ENCODE data around the gene TASL. TPM values are rescaled to one million over a fixed set of nuclear protein-coding genes. Genes with fewer than 3 reads are reported as not detected.

TASL gene
- total and polyA plus RNA-seq, 12 donors: 0.12 to 2.6 (median 0.28) TPM; not detected in 2

DNA sequence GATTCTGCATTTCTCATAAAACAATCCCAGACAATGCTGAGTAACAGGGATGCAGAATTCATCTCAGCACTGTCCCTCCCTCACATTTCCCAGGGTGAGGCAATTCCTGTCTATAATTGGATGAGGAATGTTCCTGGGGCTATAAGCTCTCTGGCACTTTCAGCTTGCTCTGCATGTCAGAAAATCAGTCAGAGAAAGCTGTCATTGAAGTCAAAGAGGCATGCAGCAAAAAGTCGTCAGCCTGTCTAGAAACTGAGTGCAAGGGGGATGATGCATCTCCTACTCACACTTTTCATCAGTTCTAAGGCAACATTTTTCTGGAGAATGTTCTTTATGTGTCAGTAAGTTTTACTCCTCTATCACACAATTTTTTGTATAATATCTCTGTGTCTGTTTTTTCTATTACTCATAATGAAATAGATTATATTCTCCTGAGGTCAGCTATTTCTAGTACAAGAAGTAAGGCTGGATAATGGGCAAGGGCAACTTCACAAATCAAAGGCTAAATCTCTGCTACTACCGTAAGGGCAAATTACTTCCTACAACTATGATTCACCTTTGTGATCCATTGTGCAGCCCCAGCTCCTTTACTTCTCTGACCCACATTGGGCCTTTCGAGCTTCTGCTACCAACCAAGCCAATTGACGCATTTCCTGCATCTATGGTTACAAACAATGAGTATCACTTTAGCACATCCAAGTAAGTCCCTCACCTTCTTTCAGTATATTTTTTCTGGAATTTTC, 56.0 kb downstream of the TASL start:
- no peak for ATAC-seq
- H3K9me3 ChIP-seq: no peaks in the 10 kb centered on the region

DNA sequence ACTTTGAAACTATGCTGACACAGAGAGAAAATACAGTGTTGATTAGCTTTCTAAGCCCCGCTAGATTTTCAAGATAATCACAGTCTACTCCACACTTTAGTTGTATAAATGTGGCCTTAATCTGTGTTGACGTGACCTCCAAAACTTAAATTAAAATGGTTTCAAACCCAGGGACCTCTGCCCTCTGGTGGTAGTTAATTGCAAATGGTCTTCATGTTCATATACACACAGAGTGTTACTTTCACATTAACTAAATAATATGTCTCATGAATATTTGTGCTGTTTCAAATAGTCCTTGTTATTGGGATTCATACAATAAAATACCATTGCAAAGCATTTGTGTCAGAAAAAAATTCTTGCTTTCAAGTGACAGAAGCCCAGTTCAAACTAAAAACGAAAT, 64.3 kb downstream of the TASL start:
- Histone ChIP-seq H3K9me3 (no peaks in the 10 kb centered on the region), H3K27me3 (peaks cover 0 to 9% (median 0%) of the 10 kb centered on the region in 7 donors), H3K4me1 (no peaks in the 10 kb centered on the region), H3K36me3 (no peaks in the 10 kb centered on the region), H3K4me3 (no peak overlapping the region), H3K27ac (no peak overlapping the region)
- intact Hi-C loops (cut with DNase I): no loop called here
- ATAC-seq (no peak), DNase-seq (no peak)
- 60% methylated on average over 3 of the region's 3 CpGs for WGBS, 2 donors
- TF ChIP-seq, protein P1, sequence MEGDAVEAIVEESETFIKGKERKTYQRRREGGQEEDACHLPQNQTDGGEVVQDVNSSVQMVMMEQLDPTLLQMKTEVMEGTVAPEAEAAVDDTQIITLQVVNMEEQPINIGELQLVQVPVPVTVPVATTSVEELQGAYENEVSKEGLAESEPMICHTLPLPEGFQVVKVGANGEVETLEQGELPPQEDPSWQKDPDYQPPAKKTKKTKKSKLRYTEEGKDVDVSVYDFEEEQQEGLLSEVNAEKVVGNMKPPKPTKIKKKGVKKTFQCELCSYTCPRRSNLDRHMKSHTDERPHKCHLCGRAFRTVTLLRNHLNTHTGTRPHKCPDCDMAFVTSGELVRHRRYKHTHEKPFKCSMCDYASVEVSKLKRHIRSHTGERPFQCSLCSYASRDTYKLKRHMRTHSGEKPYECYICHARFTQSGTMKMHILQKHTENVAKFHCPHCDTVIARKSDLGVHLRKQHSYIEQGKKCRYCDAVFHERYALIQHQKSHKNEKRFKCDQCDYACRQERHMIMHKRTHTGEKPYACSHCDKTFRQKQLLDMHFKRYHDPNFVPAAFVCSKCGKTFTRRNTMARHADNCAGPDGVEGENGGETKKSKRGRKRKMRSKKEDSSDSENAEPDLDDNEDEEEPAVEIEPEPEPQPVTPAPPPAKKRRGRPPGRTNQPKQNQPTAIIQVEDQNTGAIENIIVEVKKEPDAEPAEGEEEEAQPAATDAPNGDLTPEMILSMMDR (IDR thresholded peaks at IDR 0.05): peak in 5 of 9 donors; percentile 19 to 57 (median 34)

More for the DNA sequence above, 56.0 kb downstream of the TASL start:
- no peak overlapping the region for H3K4me3 ChIP-seq
- intact Hi-C loops (cut with DNase I): loop anchor here in 1 of 10 donors (5.0 kb wide), 1 partner anchor 1404 kb away; no protein-coding TSS in a partner anchor
- DNase-seq: no peak
- TF ChIP-seq, protein P1 (IDR thresholded peaks at IDR 0.05): no peak
- H3K36me3 ChIP-seq: no peaks in the 10 kb centered on the region
- H3K27ac ChIP-seq: no peak overlapping the region
- no peaks in the 10 kb centered on the region for H3K4me1 ChIP-seq
- 50 to 58% methylated on average over 4 of the region's 4 CpGs for WGBS, 2 donors
- H3K27me3 ChIP-seq: peaks cover 0 to 11% (median 0%) of the 10 kb centered on the region in 7 donors

Other genes with a start within 250 kb of the TASL start
- 10 to 100 TPM in 4 of 10 donors, 1 to 10 TPM in 6; 4.7 to 13.6 (median 9.7) TPM for gene GK, start 75.7 kb upstream of the TASL start, total RNA-seq
- 1 to 10 TPM; 3.6 to 9.8 TPM for gene GK, start 75.7 kb upstream of the TASL start, polyA plus RNA-seq